A549 (cell line): ENCODE measurements around the gene SLC1A2.

Experiments used
- KDM5A ChIP-seq: fragments of 200-600 bp; sonication (generic); IDR thresholded peaks from 2 replicates; pipeline ENCODE4 v1.6.1; 2016; ENCODE audit warnings: antibody characterized with exemption, mild to moderate bottlenecking
- PHF8 ChIP-seq: fragments of 200-600 bp; sonication (generic); IDR thresholded peaks from 2 replicates; pipeline ENCODE4 v1.6.1; 2016; ENCODE audit warnings: low read depth, mild to moderate bottlenecking, antibody characterized with exemption, moderate library complexity, borderline replicate concordance
- POLR2A ChIP-seq: IDR thresholded peaks from 2 replicates; pipeline ENCODE4 v1.6.1; 2012; ENCODE audit warnings: mild to moderate bottlenecking, low read length
- TF ChIP-seq, protein P1 (sequence below): fragments of >200 bp; sonication (Bioruptor Twin); formaldehyde crosslinking; IDR thresholded peaks from 3 replicates; pipeline ENCODE4 v1.5.1; 2016

DNA sequence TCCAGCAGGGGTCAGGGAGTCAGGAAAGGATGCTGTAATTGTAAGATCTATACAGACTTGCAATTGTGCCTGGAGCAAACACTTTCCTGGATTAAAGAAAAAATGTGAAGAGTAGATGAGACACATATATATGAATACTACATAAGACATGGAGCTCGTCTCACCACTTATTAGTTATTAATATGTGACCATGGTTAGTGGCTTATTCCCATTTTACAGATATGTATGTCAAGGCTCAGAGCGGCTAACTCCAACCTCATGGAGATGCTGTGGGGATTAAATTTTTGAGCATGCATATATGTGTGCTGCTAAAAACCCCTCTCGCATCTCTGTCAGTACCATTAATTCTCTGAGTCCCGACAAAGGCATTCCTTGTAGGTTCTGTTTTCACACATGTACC is 125.7 kb downstream of the SLC1A2 start:
- TF ChIP-seq POLR2A: no peak
- TF ChIP-seq PHF8: no peak
- no peak for TF ChIP-seq KDM5A
- TF ChIP-seq, protein P1, sequence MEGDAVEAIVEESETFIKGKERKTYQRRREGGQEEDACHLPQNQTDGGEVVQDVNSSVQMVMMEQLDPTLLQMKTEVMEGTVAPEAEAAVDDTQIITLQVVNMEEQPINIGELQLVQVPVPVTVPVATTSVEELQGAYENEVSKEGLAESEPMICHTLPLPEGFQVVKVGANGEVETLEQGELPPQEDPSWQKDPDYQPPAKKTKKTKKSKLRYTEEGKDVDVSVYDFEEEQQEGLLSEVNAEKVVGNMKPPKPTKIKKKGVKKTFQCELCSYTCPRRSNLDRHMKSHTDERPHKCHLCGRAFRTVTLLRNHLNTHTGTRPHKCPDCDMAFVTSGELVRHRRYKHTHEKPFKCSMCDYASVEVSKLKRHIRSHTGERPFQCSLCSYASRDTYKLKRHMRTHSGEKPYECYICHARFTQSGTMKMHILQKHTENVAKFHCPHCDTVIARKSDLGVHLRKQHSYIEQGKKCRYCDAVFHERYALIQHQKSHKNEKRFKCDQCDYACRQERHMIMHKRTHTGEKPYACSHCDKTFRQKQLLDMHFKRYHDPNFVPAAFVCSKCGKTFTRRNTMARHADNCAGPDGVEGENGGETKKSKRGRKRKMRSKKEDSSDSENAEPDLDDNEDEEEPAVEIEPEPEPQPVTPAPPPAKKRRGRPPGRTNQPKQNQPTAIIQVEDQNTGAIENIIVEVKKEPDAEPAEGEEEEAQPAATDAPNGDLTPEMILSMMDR: no peak
